ENCODE results near the gene ZFAND4.
"Not testable (repeated sequence)": the region's sequence is repeated elsewhere in the genome, so short reads cannot be mapped to it uniquely, and the experiment has no call there.

ZFAND4 gene

DNA sequence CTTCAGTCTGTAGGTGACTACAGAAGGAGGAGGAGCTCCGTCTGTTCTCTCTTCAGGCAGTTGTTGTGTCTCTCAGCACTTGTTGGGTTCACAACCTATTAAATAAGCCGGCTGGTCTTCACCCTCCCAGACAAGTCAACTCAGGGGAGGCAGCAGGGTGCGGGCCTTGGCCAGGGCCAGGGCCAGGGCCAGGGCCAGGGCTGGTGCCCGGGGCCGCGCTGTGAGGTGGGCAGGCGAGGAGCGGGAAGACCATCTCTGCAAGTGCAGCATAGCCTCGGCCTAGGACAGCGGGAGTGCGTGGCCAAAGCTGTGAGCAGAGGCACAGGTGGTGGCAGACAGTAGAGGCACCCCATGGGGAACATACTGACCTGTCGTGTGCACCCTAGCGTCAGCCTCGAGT lies 5.9 kb upstream of the ZFAND4 start:
- not testable (repeated sequence) for H2AFZ ChIP-seq (ENCODE audit: low read length); H3K9me3 ChIP-seq (ENCODE audit: insufficient read depth, low read depth, low read length); H3K4me2 ChIP-seq (ENCODE audit: low read depth, low read length, poor library complexity, severe bottlenecking); H3K36me3 ChIP-seq (ENCODE audit: insufficient read depth, low read length); H3K9ac ChIP-seq (ENCODE audit: low read depth, low read length, poor library complexity, severe bottlenecking); H3K4me1 ChIP-seq (ENCODE audit: insufficient read depth, low read length, poor library complexity, severe bottlenecking); H3K27me3 ChIP-seq (ENCODE audit: insufficient read depth, low read length, poor library complexity, severe bottlenecking); H3K9me2 ChIP-seq (replicated peaks; ENCODE audit: low read depth, low read length); H3K4me3 ChIP-seq (ENCODE audit: low read length, poor library complexity, severe bottlenecking); H3F3A ChIP-seq (ENCODE audit: low read depth); H4K20me1 ChIP-seq (ENCODE audit: insufficient read depth, low read length, poor library complexity, severe bottlenecking); H3K79me2 ChIP-seq (ENCODE audit: insufficient read depth, low read length)

DNA sequence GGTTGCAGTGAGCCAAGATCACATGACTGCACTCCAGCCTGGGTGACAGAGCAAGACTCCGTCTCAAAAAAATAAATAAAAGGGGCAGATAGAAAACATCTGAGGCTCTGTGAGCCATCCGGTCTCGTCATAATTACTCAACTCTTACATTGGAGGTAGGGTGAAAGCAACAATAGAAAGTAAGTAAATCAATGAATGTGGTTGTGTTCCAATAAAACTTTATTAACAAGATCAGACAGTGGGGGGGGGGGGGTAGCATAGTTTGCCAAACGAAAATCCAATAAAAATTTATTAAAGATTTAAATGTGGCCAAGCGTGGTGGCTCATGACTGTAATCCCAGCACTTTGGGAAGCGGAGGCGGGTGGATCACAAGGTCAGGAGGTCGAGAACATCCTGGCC lies 2.8 kb upstream of the ZFAND4 start:
- H3K4me3 ChIP-seq (ENCODE audit: low read length, poor library complexity, severe bottlenecking), result no peak overlapping the region
- H3K9me2 ChIP-seq (replicated peaks; ENCODE audit: low read depth, low read length), result no peaks in the 10 kb centered on the region
- no peak overlapping the region for H3K9ac ChIP-seq (ENCODE audit: low read depth, low read length, poor library complexity, severe bottlenecking)
- TF ChIP-seq, protein P1, sequence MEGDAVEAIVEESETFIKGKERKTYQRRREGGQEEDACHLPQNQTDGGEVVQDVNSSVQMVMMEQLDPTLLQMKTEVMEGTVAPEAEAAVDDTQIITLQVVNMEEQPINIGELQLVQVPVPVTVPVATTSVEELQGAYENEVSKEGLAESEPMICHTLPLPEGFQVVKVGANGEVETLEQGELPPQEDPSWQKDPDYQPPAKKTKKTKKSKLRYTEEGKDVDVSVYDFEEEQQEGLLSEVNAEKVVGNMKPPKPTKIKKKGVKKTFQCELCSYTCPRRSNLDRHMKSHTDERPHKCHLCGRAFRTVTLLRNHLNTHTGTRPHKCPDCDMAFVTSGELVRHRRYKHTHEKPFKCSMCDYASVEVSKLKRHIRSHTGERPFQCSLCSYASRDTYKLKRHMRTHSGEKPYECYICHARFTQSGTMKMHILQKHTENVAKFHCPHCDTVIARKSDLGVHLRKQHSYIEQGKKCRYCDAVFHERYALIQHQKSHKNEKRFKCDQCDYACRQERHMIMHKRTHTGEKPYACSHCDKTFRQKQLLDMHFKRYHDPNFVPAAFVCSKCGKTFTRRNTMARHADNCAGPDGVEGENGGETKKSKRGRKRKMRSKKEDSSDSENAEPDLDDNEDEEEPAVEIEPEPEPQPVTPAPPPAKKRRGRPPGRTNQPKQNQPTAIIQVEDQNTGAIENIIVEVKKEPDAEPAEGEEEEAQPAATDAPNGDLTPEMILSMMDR (conservative IDR thresholded peaks at IDR 0.05; ENCODE audit: low read length), result no peak
- no peak for TF ChIP-seq EZH2phosphoT487 (IDR thresholded peaks at IDR 0.05; ENCODE audit: borderline replicate concordance)
- H3K4me1 ChIP-seq (ENCODE audit: insufficient read depth, low read length, poor library complexity, severe bottlenecking), result peaks cover 7% of the 10 kb centered on the region
- H2AFZ ChIP-seq (ENCODE audit: low read length), result no peak overlapping the region
- H3K79me2 ChIP-seq (ENCODE audit: insufficient read depth, low read length), result no peaks in the 10 kb centered on the region
- no peaks in the 10 kb centered on the region for H3K27me3 ChIP-seq (ENCODE audit: insufficient read depth, low read length, poor library complexity, severe bottlenecking)
- no peaks in the 10 kb centered on the region for H4K20me1 ChIP-seq (ENCODE audit: insufficient read depth, low read length, poor library complexity, severe bottlenecking)
- H3K4me2 ChIP-seq (ENCODE audit: low read depth, low read length, poor library complexity, severe bottlenecking), result no peak overlapping the region
- no peaks in the 10 kb centered on the region for H3F3A ChIP-seq (ENCODE audit: low read depth)
- H3K9me3 ChIP-seq (ENCODE audit: insufficient read depth, low read depth, low read length), result no peaks in the 10 kb centered on the region
- H3K36me3 ChIP-seq (ENCODE audit: insufficient read depth, low read length), result no peaks in the 10 kb centered on the region

DNA sequence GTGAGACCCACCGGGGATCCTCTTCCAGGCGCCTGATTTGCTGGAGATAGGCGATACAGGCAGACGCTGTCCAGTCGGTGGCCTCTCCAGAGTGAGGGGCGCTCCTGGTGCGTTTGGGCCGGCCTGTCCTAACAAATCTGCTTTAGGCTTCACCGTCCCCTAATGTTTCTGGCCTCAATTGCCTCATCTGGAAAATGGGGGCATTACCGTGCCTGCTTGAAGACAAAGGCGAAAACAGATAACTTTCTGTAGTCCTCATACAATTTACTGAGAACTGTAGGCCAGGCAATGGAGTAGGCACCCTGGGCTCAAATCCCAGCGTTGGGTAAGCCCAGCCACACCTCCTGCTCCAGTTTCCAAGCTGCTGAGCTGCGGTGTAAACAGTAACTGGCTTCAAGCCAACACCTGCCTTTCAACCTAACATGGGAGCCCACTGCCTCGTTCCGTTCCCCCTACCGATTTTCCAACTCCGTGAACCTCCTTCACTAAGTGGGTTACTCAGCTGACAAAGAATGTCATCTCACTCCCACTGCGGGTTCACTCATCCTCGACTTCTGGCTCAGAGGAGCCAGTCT lies 589 bp upstream of the ZFAND4 start:
- Histone ChIP-seq H3K4me2 (ENCODE audit: low read depth, low read length, poor library complexity, severe bottlenecking) (peak overlapping the region; percentile 19), H2AFZ (ENCODE audit: low read length) (peak overlapping the region; percentile 60; the same call in 1 of the 2 replicates), H3K36me3 (ENCODE audit: insufficient read depth, low read length) (no peaks in the 10 kb centered on the region), H3K27me3 (ENCODE audit: insufficient read depth, low read length, poor library complexity, severe bottlenecking) (no peaks in the 10 kb centered on the region), H3K4me1 (ENCODE audit: insufficient read depth, low read length, poor library complexity, severe bottlenecking) (peaks cover 7% of the 10 kb centered on the region), H3F3A (ENCODE audit: low read depth) (no peaks in the 10 kb centered on the region), H3K79me2 (ENCODE audit: insufficient read depth, low read length) (no peaks in the 10 kb centered on the region), H3K9me3 (ENCODE audit: insufficient read depth, low read depth, low read length) (no peaks in the 10 kb centered on the region), H4K20me1 (ENCODE audit: insufficient read depth, low read length, poor library complexity, severe bottlenecking) (no peaks in the 10 kb centered on the region), H3K4me3 (ENCODE audit: low read length, poor library complexity, severe bottlenecking) (peak overlapping the region; percentile 79), H3K9me2 (replicated peaks; ENCODE audit: low read depth, low read length) (no peaks in the 10 kb centered on the region), H3K9ac (ENCODE audit: low read depth, low read length, poor library complexity, severe bottlenecking) (no peak overlapping the region)
- TF ChIP-seq, protein P1 (conservative IDR thresholded peaks at IDR 0.05; ENCODE audit: low read length), result no peak
- no peak for TF ChIP-seq EZH2phosphoT487 (IDR thresholded peaks at IDR 0.05; ENCODE audit: borderline replicate concordance)

DNA sequence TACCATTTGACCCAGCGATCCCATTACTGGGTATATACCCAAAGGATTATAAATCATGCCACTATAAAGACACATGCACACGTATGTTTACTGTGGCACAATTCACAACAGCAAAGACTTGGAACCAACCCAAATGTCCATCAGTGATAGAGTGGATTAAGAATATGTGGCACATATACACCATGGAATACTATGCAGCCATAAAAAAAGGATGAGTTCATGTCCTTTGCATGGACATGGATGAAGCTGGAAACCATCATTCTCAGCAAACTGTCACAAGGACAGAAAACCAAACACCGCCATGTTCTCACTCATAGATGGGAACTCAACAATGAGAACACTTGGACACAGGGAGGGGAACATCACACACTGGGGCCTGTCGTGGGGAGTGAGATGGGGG lies 1.3 kb downstream of the ZFAND4 start:
- not testable (repeated sequence) for H3K36me3 ChIP-seq (ENCODE audit: insufficient read depth, low read length); H3K79me2 ChIP-seq (ENCODE audit: insufficient read depth, low read length); H3F3A ChIP-seq (ENCODE audit: low read depth); H3K9me3 ChIP-seq (ENCODE audit: insufficient read depth, low read depth, low read length); H3K9me2 ChIP-seq (replicated peaks; ENCODE audit: low read depth, low read length); H3K4me1 ChIP-seq (ENCODE audit: insufficient read depth, low read length, poor library complexity, severe bottlenecking); H4K20me1 ChIP-seq (ENCODE audit: insufficient read depth, low read length, poor library complexity, severe bottlenecking); H3K9ac ChIP-seq (ENCODE audit: low read depth, low read length, poor library complexity, severe bottlenecking); H2AFZ ChIP-seq (ENCODE audit: low read length); H3K27me3 ChIP-seq (ENCODE audit: insufficient read depth, low read length, poor library complexity, severe bottlenecking)
- H3K4me2 ChIP-seq (ENCODE audit: low read depth, low read length, poor library complexity, severe bottlenecking), result peak overlapping the region; percentile 70
- H3K4me3 ChIP-seq (ENCODE audit: low read length, poor library complexity, severe bottlenecking), result peak overlapping the region; percentile 79

DNA sequence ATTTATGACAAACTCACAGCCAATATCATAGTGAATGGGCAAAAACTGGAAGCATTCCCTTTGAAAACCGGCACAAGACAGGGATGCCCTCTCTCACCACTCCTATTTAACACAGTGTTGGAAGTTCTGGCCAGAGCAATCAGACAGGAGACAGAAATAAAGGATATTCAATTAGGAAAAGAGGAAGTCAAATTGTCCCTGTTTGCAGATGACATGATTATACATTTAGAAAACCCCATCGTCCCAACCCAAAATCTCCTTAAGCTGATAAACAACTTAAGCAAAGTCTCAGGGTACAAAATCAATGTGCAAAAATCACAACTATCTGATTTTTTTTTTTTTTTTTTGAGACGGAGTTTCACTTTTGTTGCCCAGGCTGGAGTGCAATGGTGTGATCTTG lies 2.7 kb downstream of the ZFAND4 start:
- H3K36me3 ChIP-seq (ENCODE audit: insufficient read depth, low read length); H3K9me2 ChIP-seq (replicated peaks; ENCODE audit: low read depth, low read length); H4K20me1 ChIP-seq (ENCODE audit: insufficient read depth, low read length, poor library complexity, severe bottlenecking); H3K4me3 ChIP-seq (ENCODE audit: low read length, poor library complexity, severe bottlenecking); H3K4me1 ChIP-seq (ENCODE audit: insufficient read depth, low read length, poor library complexity, severe bottlenecking); H3F3A ChIP-seq (ENCODE audit: low read depth); H3K4me2 ChIP-seq (ENCODE audit: low read depth, low read length, poor library complexity, severe bottlenecking); H3K9ac ChIP-seq (ENCODE audit: low read depth, low read length, poor library complexity, severe bottlenecking); H3K79me2 ChIP-seq (ENCODE audit: insufficient read depth, low read length); H3K27me3 ChIP-seq (ENCODE audit: insufficient read depth, low read length, poor library complexity, severe bottlenecking); H2AFZ ChIP-seq (ENCODE audit: low read length); H3K9me3 ChIP-seq (ENCODE audit: insufficient read depth, low read depth, low read length): not testable (repeated sequence)

Measured in Loucy (cell line).